H9 (cell line): Measurements from ENCODE around the gene ZFYVE28. TPM values are rescaled to one million over a fixed set of nuclear protein-coding genes. Genes with fewer than 3 reads are reported as not detected.
A peak's percentile ranks its signal among the peaks of the same experiment; 100 is the strongest.

Experiments used
- DNase-seq: peaks from one replicate; pipeline ENCODE4 v3.0.0-alpha.2; 2017
- H2AFZ ChIP-seq: one replicate; pipeline ENCODE4 v1.6.1; 2013; ENCODE audit warnings: mild to moderate bottlenecking, low read length, control low read depth, moderate library complexity
- H2AK5ac ChIP-seq: 2 replicates; pipeline ENCODE4 v1.6.1; 2013; ENCODE audit warnings: low read length, control low read depth, mixed read lengths; ENCODE audit not compliant: insufficient read length
- H2BK120ac ChIP-seq: one replicate; pipeline ENCODE4 v1.6.1; 2013; ENCODE audit warnings: low read depth, mild to moderate bottlenecking, low read length, control low read depth, inconsistent platforms; ENCODE audit not compliant: poor library complexity, severe bottlenecking
- H2BK12ac ChIP-seq: 2 replicates; pipeline ENCODE4 v1.6.1; 2013; ENCODE audit warnings: low read length, control low read depth, mixed read lengths, low read depth; ENCODE audit not compliant: insufficient read length
- H2BK15ac ChIP-seq: 2 replicates; pipeline ENCODE4 v1.6.1; 2013; ENCODE audit warnings: low read depth, low read length, control low read depth
- H2BK20ac ChIP-seq: one replicate; pipeline ENCODE4 v1.6.1; 2013; ENCODE audit warnings: low read depth, mild to moderate bottlenecking, low read length, control low read depth, inconsistent platforms; ENCODE audit not compliant: poor library complexity, severe bottlenecking
- H2BK5ac ChIP-seq: 2 replicates; pipeline ENCODE4 v1.6.1; 2013; ENCODE audit warnings: low read length, control low read depth, mixed read lengths; ENCODE audit not compliant: insufficient read length
- H3K14ac ChIP-seq: 2 replicates; pipeline ENCODE4 v1.6.1; 2013; ENCODE audit warnings: low read length, control low read depth; ENCODE audit not compliant: insufficient read depth
- H3K18ac ChIP-seq: 2 replicates; pipeline ENCODE4 v1.6.1; 2013; ENCODE audit warnings: low read depth, mild to moderate bottlenecking, mixed read lengths, low read length, control low read depth; ENCODE audit not compliant: insufficient read length
- H3K23ac ChIP-seq: 2 replicates; pipeline ENCODE4 v1.6.1; 2013; ENCODE audit warnings: low read length, control low read depth, mixed read lengths, low read depth; ENCODE audit not compliant: insufficient read length
- H3K23me2 ChIP-seq: 2 replicates; pipeline ENCODE4 v1.6.1; 2013; ENCODE audit warnings: low read depth, mild to moderate bottlenecking, mixed read lengths, low read length, control low read depth; ENCODE audit not compliant: insufficient read length, poor library complexity, severe bottlenecking
- H3K27ac ChIP-seq: 2 replicates; pipeline ENCODE4 v1.5.1; 2013; ENCODE audit warnings: low read length, control low read depth, mixed read lengths, low read depth; ENCODE audit not compliant: insufficient read length
- H3K27me3 ChIP-seq: 2 replicates; pipeline ENCODE4 v1.6.1; 2013; ENCODE audit warnings: low read length, control low read depth, inconsistent platforms; ENCODE audit not compliant: insufficient read depth
- H3K4ac ChIP-seq: 2 replicates; pipeline ENCODE4 v1.6.1; 2013; ENCODE audit warnings: low read depth, mild to moderate bottlenecking, control low read depth, inconsistent platforms, low read length, moderate library complexity
- H3K4me1 ChIP-seq: 2 replicates; pipeline ENCODE4 v1.6.1; 2013; ENCODE audit warnings: low read length, control low read depth, inconsistent platforms; ENCODE audit not compliant: insufficient read depth
- H3K4me2 ChIP-seq: 2 replicates; pipeline ENCODE4 v1.6.1; 2013; ENCODE audit warnings: low read length, control low read depth, mixed read lengths; ENCODE audit not compliant: insufficient read length, insufficient read depth
- H3K56ac ChIP-seq: 2 replicates; pipeline ENCODE4 v1.6.1; 2013; ENCODE audit warnings: low read depth, mild to moderate bottlenecking, mixed read lengths, low read length, control low read depth; ENCODE audit not compliant: insufficient read length
- H3K79me1 ChIP-seq: 2 replicates; pipeline ENCODE4 v1.6.1; 2013; ENCODE audit warnings: low read depth, mild to moderate bottlenecking, moderate library complexity, low read length, control low read depth, inconsistent platforms; ENCODE audit not compliant: insufficient read depth, poor library complexity, severe bottlenecking
- H3K79me2 ChIP-seq: 2 replicates; pipeline ENCODE4 v1.6.1; 2013; ENCODE audit warnings: low read length, control low read depth, inconsistent platforms; ENCODE audit not compliant: insufficient read depth
- H3K9ac ChIP-seq: 2 replicates; pipeline ENCODE4 v1.6.1; 2013; ENCODE audit warnings: low read length, control low read depth, mixed read lengths; ENCODE audit not compliant: insufficient read length; ENCODE audit errors: extremely low read depth
- H3K9me3 ChIP-seq: one replicate; pipeline ENCODE4 v1.6.1; 2013; ENCODE audit warnings: low read depth, low read length, inconsistent platforms; ENCODE audit not compliant: control insufficient read depth
- H3T11ph ChIP-seq: one replicate; pipeline ENCODE4 v1.6.1; 2013; ENCODE audit warnings: mild to moderate bottlenecking, low read length, control low read depth, inconsistent platforms
- H4K20me1 ChIP-seq: one replicate; pipeline ENCODE4 v1.6.1; 2013; ENCODE audit not compliant: control insufficient read depth, insufficient read length, insufficient read depth
- H4K5ac ChIP-seq: 2 replicates; pipeline ENCODE4 v1.6.1; 2013; ENCODE audit warnings: low read depth, mild to moderate bottlenecking, mixed read lengths, low read length, control low read depth; ENCODE audit not compliant: insufficient read length
- H4K8ac ChIP-seq: replicated peaks from 2 replicates; pipeline ENCODE4 v1.6.1; 2013; ENCODE audit warnings: low read length, control low read depth, mixed read lengths, low read depth; ENCODE audit not compliant: insufficient read length
- H4K91ac ChIP-seq: 2 replicates; pipeline ENCODE4 v1.6.1; 2013; ENCODE audit warnings: low read depth, mild to moderate bottlenecking, moderate library complexity, mixed read lengths, low read length, control low read depth; ENCODE audit not compliant: insufficient read length
- H3K27ac Mint-ChIP-seq, 3 experiments: 2 replicates in 2 of 3; 3 replicates in 1 of 3; pipeline ENCODE4 v1.8.0; 2020 to 2021; ENCODE audit warnings: mixed read lengths in 3 of 3, mild to moderate bottlenecking in 1 of 3, moderate library complexity in 1 of 3
- H3K27me3 Mint-ChIP-seq: 2 replicates; pipeline ENCODE4 v1.8.0; 2021; ENCODE audit warnings: low read depth, mild to moderate bottlenecking, moderate library complexity, mixed read lengths
- H3K36me3 Mint-ChIP-seq, 3 experiments: 2 replicates in 2 of 3; 3 replicates in 1 of 3; pipeline ENCODE4 v1.8.0; 2020 to 2021; ENCODE audit warnings: low read depth in 3 of 3, mixed read lengths in 3 of 3; ENCODE audit not compliant: insufficient read depth in 1 of 3
- H3K4me1 Mint-ChIP-seq, 2 experiments: 2 replicates each; pipeline ENCODE4 v1.8.0; 2020; ENCODE audit warnings: mixed read lengths in 2 of 2
- H3K4me3 Mint-ChIP-seq, 2 experiments: 2 replicates in 1 of 2; 3 replicates in 1 of 2; pipeline ENCODE4 v1.8.0; 2020 to 2021; ENCODE audit warnings: mild to moderate bottlenecking in 2 of 2, mixed read lengths in 2 of 2, moderate library complexity in 1 of 2
- H3K9me3 Mint-ChIP-seq, 2 experiments: 2 replicates in 1 of 2; 3 replicates in 1 of 2; pipeline ENCODE4 v1.8.0; 2020; ENCODE audit warnings: mild to moderate bottlenecking in 2 of 2, mixed read lengths in 2 of 2, moderate library complexity in 1 of 2
- CTCF ChIP-seq: fragments of 200-600 bp; sonication (generic); conservative IDR thresholded peaks from 3 replicates; pipeline ENCODE4 v1.8.0; 2021; ENCODE audit warnings: antibody characterized with exemption, mild to moderate bottlenecking
- WGBS: extraction: QIAGEN DNeasy Blood & Tissue Kit; methylation state at CpG from one replicate; pipeline ENCODE4 v1.1.7; 2013; ENCODE audit warnings: missing lambda C conversion rate, low lambda C conversion rate, mixed read lengths; ENCODE audit not compliant: insufficient read length; ENCODE audit errors: extremely low coverage; 5-methylcytosine and 5-hydroxymethylcytosine counted together
- total RNA-seq: library from RNA; stranded (reverse); gene quantifications from 2 replicates; pipeline ENCODE4 v1.2.1, GENCODE V29; 2021

Gene ZFYVE28
- total RNA-seq, 1 experiment from 2014 or later: 0.98 TPM

GRCh38 chr4:2252530-2253091 lies 165.8 kb downstream of the ZFYVE28 start:
- Histone ChIP-seq H3K79me1 (no peaks in the 10 kb centered on the region), H3K4ac (no peak overlapping the region), H3K23me2 (no peaks in the 10 kb centered on the region), H2AFZ (no peak overlapping the region), H3K18ac (no peak overlapping the region), H4K91ac (no peak overlapping the region), H4K20me1 (no peaks in the 10 kb centered on the region), H3K4me1 (no peaks in the 10 kb centered on the region), H2BK20ac (no peak overlapping the region), H3K14ac (no peak overlapping the region; the same call in 1 of the 2 replicates), H2BK15ac (no peak overlapping the region), H3K23ac (no peak overlapping the region), H3K27ac (no peak overlapping the region), H3K4me2 (no peak overlapping the region), H2AK5ac (no peak overlapping the region), H3K27me3 (no peaks in the 10 kb centered on the region), H2BK120ac (no peak overlapping the region), H4K5ac (no peak overlapping the region), H3K9me3 (no peaks in the 10 kb centered on the region), H3K9ac (no peak overlapping the region), H4K8ac (no peak overlapping the region), H3K56ac (no peak overlapping the region), H3K79me2 (no peaks in the 10 kb centered on the region), H2BK12ac (no peak overlapping the region), H3T11ph (no peak overlapping the region), H2BK5ac (no peak overlapping the region)
- H3K27me3 Mint-ChIP-seq: no peaks in the 10 kb centered on the region
- peak overlapping the region in 2 of 3 experiments; percentile 21 to 40; a peak in 2 of 7 replicates for H3K27ac Mint-ChIP-seq
- H3K4me1 Mint-ChIP-seq: no peaks in the 10 kb centered on the region
- DNase-seq: no peak
- H3K36me3 Mint-ChIP-seq: peaks cover 5 to 18% (median 12%) of the 10 kb centered on the region in 3 experiments; a peak in 5 of 7 replicates
- no peak overlapping the region for H3K4me3 Mint-ChIP-seq
- no peak for TF ChIP-seq CTCF
- H3K9me3 Mint-ChIP-seq: no peaks in the 10 kb centered on the region
- WGBS: no CpG with 5 or more reads among the region's 12 CpGs
